Ishikawa (cell line): ENCODE measurements around the gene MRPL10.
A peak's percentile ranks its signal among the peaks of the same experiment; 100 is the strongest.

ENCODE experiments used
- CEBPB ChIP-seq: IDR thresholded peaks from 2 replicates; pipeline ENCODE4 v1.6.1; 2012
- CREB1 ChIP-seq: IDR thresholded peaks from 2 replicates; pipeline ENCODE4 v1.6.1; 2012; ENCODE audit warnings: low read depth
- EGR1 ChIP-seq: IDR thresholded peaks from 2 replicates; pipeline ENCODE4 v1.6.1; 2012
- EP300 ChIP-seq: IDR thresholded peaks from 2 replicates; pipeline ENCODE4 v1.6.1; 2012; ENCODE audit warnings: borderline replicate concordance
- FOXM1 ChIP-seq: IDR thresholded peaks from 2 replicates; pipeline ENCODE4 v1.6.1; 2012; ENCODE audit warnings: low read depth, borderline replicate concordance
- NFIC ChIP-seq: IDR thresholded peaks from 2 replicates; pipeline ENCODE4 v1.6.1; 2012
- RAD21 ChIP-seq: IDR thresholded peaks from 2 replicates; pipeline ENCODE4 v1.6.1; 2012; ENCODE audit warnings: low read depth
- TAF1 ChIP-seq: IDR thresholded peaks from 2 replicates; pipeline ENCODE4 v1.6.1; 2012; ENCODE audit warnings: low read depth, mild to moderate bottlenecking
- TCF12 ChIP-seq: IDR thresholded peaks from 2 replicates; pipeline ENCODE4 v1.6.1; 2012; ENCODE audit warnings: low read depth
- TEAD4 ChIP-seq: IDR thresholded peaks from 2 replicates; pipeline ENCODE4 v1.6.1; 2012
- YY1 ChIP-seq: IDR thresholded peaks from 2 replicates; pipeline ENCODE4 v1.6.1; 2012; ENCODE audit warnings: low read depth
- ZBTB7A ChIP-seq: IDR thresholded peaks from 2 replicates; pipeline ENCODE4 v1.6.1; 2012; ENCODE audit warnings: low read depth
- TF ChIP-seq, protein P1 (sequence below): IDR thresholded peaks from 2 replicates; pipeline ENCODE4 v1.6.1; 2012
- TF ChIP-seq, protein P2 (sequence below): IDR thresholded peaks from 2 replicates; pipeline ENCODE4 v1.6.1; 2012; ENCODE audit warnings: low read depth, mild to moderate bottlenecking
- TF ChIP-seq, protein P3 (sequence below): IDR thresholded peaks from 2 replicates; pipeline ENCODE4 v1.6.1; 2012

MRPL10 gene

DNA sequence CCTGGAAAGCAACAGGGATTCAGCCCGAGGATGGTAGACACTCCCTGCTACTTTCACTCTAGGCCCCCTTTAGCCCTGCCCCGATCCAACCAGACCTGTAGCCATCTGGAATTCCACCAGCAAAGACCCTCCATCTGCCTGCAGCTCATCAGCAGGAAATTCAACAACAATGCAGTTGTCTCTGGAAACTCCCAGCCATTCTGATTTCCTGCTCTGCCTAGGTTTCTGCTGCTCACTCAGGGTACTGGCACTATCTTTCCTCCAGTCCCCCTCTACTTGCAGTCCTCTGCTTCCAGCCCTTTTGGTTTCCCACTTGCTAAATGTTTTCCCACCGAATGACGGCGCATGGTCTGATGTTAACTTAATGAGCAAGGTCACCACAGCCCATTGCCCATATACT lies 22.3 kb upstream of the MRPL10 start:
- TF ChIP-seq ZBTB7A (no peak), EGR1 (no peak), RAD21 (no peak)

DNA sequence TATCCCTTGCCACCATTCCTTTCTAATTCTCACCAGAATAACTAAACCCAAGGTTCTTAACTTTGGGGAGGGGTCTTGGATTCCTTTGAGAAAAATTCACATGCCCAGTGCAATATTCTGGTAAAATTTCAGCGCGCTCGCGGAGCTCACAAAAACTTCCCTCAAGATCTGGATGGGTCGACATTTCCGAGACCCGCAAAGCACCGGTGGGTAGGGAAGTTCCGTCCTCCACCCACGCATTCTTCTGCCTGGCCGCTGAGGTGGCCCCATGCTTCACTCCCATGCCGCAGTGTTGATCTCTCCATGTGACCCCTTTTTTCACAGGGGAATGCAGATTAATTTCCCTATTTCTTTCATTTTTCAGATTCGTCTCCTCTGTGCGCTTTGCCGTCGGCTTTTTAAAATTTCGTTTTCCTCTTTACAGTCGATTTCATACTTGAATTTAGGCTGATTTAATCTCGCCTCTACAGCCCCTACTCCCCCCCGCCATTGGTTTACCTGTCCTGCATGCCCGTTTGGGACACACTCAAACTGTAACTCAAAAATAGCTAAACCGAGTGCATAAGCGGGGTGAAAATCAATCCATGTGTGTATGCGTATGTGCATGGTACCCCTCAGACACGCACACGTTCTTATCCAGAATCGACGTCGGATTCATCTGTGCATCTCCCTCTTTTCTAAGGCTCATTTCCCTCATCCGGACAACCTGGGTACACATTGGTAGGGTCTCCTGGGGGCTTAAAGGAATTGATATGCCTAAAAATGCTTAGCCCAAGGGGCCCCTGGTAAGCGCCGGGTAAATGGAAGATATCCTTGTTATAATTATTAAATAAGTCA lies 21.0 kb upstream of the MRPL10 start:
- no peak for TF ChIP-seq CREB1
- peak; percentile 65; the same call in 1 of the 2 replicates for TF ChIP-seq EGR1
- TF ChIP-seq ZBTB7A, result no peak
- TF ChIP-seq EP300, result no peak

DNA sequence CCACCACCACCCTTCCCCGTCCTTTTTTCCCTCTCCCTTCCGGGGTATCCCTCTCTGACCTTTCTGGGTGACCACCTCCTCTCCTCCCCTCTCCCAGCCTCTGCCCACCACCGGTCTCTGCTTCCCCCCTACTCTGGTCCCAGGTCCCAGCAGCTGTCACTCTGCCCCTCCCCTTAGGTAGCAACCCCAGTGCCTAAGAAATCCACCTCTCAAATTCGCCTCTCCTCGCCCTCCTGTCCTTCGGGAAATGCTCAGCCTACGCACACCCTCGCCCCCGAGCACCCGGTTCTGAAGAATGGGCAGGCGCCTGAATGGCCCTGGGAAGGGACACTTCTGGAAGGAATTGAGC lies 20.4 kb upstream of the MRPL10 start:
- TF ChIP-seq TCF12, result no peak
- TF ChIP-seq CREB1, result no peak
- no peak for TF ChIP-seq FOXM1
- TF ChIP-seq, protein P1, sequence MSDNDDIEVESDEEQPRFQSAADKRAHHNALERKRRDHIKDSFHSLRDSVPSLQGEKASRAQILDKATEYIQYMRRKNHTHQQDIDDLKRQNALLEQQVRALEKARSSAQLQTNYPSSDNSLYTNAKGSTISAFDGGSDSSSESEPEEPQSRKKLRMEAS, result no peak
- TF ChIP-seq, protein P2, sequence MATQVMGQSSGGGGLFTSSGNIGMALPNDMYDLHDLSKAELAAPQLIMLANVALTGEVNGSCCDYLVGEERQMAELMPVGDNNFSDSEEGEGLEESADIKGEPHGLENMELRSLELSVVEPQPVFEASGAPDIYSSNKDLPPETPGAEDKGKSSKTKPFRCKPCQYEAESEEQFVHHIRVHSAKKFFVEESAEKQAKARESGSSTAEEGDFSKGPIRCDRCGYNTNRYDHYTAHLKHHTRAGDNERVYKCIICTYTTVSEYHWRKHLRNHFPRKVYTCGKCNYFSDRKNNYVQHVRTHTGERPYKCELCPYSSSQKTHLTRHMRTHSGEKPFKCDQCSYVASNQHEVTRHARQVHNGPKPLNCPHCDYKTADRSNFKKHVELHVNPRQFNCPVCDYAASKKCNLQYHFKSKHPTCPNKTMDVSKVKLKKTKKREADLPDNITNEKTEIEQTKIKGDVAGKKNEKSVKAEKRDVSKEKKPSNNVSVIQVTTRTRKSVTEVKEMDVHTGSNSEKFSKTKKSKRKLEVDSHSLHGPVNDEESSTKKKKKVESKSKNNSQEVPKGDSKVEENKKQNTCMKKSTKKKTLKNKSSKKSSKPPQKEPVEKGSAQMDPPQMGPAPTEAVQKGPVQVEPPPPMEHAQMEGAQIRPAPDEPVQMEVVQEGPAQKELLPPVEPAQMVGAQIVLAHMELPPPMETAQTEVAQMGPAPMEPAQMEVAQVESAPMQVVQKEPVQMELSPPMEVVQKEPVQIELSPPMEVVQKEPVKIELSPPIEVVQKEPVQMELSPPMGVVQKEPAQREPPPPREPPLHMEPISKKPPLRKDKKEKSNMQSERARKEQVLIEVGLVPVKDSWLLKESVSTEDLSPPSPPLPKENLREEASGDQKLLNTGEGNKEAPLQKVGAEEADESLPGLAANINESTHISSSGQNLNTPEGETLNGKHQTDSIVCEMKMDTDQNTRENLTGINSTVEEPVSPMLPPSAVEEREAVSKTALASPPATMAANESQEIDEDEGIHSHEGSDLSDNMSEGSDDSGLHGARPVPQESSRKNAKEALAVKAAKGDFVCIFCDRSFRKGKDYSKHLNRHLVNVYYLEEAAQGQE, result no peak
- no peak for TF ChIP-seq RAD21

DNA sequence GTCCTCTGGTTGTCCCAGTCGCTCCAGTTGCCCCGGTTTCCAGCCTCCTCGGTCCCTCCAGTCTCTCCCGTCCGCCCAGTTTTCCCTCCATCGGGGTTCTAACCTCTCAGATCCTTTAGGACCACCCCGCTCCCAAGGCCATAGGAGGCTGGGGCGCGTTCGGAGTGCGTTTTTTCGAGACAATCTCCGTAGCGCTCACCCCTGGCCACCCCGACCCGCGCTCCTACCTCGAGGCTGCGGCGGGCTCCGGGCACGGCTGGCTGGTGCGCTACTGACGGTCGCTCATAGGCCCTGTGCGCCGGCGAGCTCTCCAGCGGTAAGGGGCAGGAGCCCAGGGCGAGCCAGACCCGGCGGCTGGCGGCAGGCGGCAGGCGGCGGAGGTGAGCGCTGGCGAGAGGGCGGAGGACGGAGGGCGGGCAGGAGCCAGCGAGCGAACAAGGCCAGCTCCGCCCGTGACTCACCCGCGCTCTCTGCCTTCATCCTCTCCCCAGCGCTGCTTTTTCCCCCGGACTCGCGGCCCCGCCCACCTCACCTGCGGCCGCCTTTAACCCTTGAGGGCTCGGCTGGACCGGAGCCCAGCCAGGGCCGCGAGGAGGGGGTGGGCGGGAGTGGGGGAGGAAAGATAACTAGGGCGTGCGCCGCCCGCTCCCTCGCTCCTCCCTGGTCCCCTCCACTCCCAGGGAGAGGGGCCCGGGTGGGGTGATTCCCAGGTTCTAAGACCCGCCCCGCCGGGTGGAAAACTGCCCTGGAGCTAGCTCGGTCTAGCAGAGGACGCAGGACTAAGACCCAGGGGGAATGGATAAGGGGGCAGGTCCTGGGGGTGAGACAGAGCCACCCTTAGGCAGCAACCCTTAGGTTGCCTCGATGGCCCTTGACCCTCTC lies 19.6 kb upstream of the MRPL10 start, which contains the start of gene SP6:
TSS of gene SP6 (minus strand) at position 472 of the 882 bp plus-strand sequence. CDS start 2,734 bp downstream, outside the sequence.
- TF ChIP-seq ZBTB7A, result peak; percentile 23
- TF ChIP-seq, protein P1, result peak; percentile 51
- TF ChIP-seq RAD21, result peak; percentile 7; the same call in 1 of the 2 replicates
- no peak; the same call in 1 of the 2 replicates for TF ChIP-seq TAF1
- TF ChIP-seq NFIC, result peak; percentile 26; the same call in 1 of the 2 replicates

DNA sequence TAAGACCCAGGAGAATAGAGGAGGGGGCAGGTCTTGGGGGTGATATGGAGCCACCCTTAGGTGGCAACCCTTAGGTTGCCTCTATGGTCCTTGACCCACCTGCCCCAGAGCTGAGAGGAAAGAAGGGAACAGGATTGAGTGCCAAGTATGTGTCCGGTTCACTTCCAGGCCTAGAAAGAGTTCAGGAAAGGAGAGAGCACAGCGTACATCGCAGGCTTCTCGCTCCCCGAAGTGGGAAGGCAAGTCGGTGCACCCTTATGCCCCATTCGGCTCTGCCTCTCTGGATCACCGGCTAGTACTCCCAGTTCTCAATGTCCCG lies 19.0 kb upstream of the MRPL10 start:
- TF ChIP-seq EP300 (no peak), ZBTB7A (no peak), TEAD4 (no peak), CEBPB (no peak), RAD21 (no peak), TCF12 (no peak), YY1 (no peak), EGR1 (no peak), NFIC (no peak), TAF1 (no peak), CREB1 (no peak), FOXM1 (no peak)
- TF ChIP-seq, protein P3, sequence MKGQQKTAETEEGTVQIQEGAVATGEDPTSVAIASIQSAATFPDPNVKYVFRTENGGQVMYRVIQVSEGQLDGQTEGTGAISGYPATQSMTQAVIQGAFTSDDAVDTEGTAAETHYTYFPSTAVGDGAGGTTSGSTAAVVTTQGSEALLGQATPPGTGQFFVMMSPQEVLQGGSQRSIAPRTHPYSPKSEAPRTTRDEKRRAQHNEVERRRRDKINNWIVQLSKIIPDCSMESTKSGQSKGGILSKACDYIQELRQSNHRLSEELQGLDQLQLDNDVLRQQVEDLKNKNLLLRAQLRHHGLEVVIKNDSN, result no peak
- TF ChIP-seq, protein P2, result no peak
- TF ChIP-seq, protein P1, result no peak

DNA sequence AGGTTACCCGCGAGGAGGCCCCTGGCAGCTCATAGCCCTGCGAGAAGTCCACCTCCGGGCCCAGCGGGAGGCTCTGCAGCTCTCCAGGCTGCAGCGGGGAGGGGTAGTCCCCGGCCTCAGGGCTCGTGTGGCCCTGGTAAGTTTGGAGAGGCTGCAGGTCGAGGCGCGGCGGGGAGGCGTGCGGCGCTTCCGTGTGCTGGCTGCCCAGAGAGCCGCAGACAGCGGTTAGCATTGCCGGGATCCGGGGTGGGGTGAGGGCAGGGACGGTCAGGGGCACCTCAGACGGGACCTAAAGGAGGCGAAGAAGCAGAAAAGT lies 16.8 kb upstream of the MRPL10 start:
- TF ChIP-seq YY1 (no peak), TCF12 (no peak), TAF1 (no peak), TEAD4 (no peak), NFIC (no peak), FOXM1 (no peak), EP300 (no peak), RAD21 (no peak), CREB1 (no peak), ZBTB7A (no peak), EGR1 (no peak), CEBPB (no peak)
- TF ChIP-seq, protein P3, result no peak
- TF ChIP-seq, protein P2, result no peak
- TF ChIP-seq, protein P1, result no peak
